HFFc6 (cell line): ENCODE measurements around the gene H6PD. TPM values are rescaled to one million over a fixed set of nuclear protein-coding genes. Genes with fewer than 3 reads are reported as not detected.

Experiments
- DNase-seq: peaks from one replicate; pipeline ENCODE4 v3.0.0-alpha.2; 2018
- H3K27ac Mint-ChIP-seq: 2 replicates; pipeline ENCODE4 v1.8.0; 2020; ENCODE audit warnings: mild to moderate bottlenecking, mixed read lengths
- H3K27me3 Mint-ChIP-seq: 2 replicates; pipeline ENCODE4 v1.8.0; 2021; ENCODE audit warnings: mild to moderate bottlenecking, moderate library complexity, mixed read lengths; ENCODE audit not compliant: insufficient read depth
- H3K36me3 Mint-ChIP-seq: 2 replicates; pipeline ENCODE4 v1.8.0; 2021; ENCODE audit warnings: low read depth, mixed read lengths
- H3K4me1 Mint-ChIP-seq: 2 replicates; pipeline ENCODE4 v1.8.0; 2020; ENCODE audit warnings: low read depth, mixed read lengths
- H3K4me3 Mint-ChIP-seq: 2 replicates; pipeline ENCODE4 v1.8.0; 2020; ENCODE audit warnings: mild to moderate bottlenecking, moderate library complexity, mixed read lengths
- H3K9me3 Mint-ChIP-seq: 2 replicates; pipeline ENCODE4 v1.8.0; 2020; ENCODE audit warnings: mild to moderate bottlenecking, mixed read lengths
- CTCF ChIP-seq: fragments of 200-600 bp; sonication (generic); IDR thresholded peaks from 2 replicates; pipeline ENCODE4 v1.5.0; 2021; ENCODE audit warnings: antibody characterized with exemption, mild to moderate bottlenecking
- total RNA-seq, 6 experiments: library from RNA; stranded (reverse); fragmentation: NEBNext Ultra II Directional; extraction: Animal tissue kit (Norgen Biotek cat#: 25700); gene quantifications; 2 replicates in 1 of 6; 3 replicates in 5 of 6; pipeline ENCODE4 v1.2.3, GENCODE V29; 2021

Gene H6PD
- total RNA-seq, 6 experiments from 2014 or later, result 14.6 to 19.6 (median 16.1) TPM

DNA sequence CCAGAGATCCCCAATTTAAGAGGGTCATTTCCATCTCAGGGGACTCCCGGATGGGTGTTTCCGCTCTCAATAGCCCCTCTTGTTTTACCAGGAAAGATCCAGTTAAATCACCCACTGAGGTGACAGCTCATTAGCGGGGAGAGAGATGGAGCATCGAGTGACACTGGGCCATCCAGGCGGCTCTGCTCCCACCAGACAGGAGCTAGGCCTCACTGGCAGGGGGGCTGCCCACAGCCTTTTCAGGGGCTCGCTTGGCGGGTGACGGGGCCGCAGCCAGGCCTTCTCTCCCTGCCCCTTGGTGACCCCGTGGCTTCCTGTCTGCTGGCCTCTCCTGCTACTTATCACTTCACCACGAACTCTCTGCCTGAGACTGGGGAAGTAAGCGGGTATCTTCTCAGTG lies 31.4 kb downstream of the H6PD start:
- peaks cover 9% of the 10 kb centered on the region for H3K36me3 Mint-ChIP-seq
- no peak overlapping the region for H3K27ac Mint-ChIP-seq
- no peaks in the 10 kb centered on the region; the same call in 1 of the 2 replicates for H3K27me3 Mint-ChIP-seq
- no peak for DNase-seq
- peaks cover 19% of the 10 kb centered on the region for H3K4me1 Mint-ChIP-seq
- no peak overlapping the region for H3K4me3 Mint-ChIP-seq
- H3K9me3 Mint-ChIP-seq, result peaks cover 3% of the 10 kb centered on the region; the same call in 1 of the 2 replicates
- TF ChIP-seq CTCF, result no peak

DNA sequence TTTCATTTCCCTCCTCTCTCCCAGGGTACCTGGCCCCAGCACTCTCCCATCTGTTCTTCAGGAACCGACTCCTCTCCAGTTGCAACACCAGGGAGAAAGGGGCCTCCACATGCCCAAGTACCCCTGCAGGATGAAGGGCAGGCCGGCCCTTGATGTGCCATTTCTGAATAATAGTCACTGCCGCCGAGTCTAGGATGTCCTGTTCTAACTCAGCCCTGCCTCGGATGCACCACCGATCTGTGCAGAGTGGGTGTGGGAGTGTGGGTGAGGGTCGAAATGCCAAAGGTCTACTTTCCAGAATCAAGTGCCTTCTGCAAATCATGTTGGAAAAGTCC lies 32.7 kb downstream of the H6PD start:
- Mint-ChIP-seq H3K36me3 (peaks cover 7% of the 10 kb centered on the region; the same call in 1 of the 2 replicates), H3K4me1 (peaks cover 19% of the 10 kb centered on the region), H3K4me3 (no peak overlapping the region), H3K9me3 (no peaks in the 10 kb centered on the region), H3K27me3 (no peaks in the 10 kb centered on the region; the same call in 1 of the 2 replicates), H3K27ac (no peak overlapping the region)
- TF ChIP-seq CTCF, result no peak; the same call in none of the 2 replicates
- no peak for DNase-seq

DNA sequence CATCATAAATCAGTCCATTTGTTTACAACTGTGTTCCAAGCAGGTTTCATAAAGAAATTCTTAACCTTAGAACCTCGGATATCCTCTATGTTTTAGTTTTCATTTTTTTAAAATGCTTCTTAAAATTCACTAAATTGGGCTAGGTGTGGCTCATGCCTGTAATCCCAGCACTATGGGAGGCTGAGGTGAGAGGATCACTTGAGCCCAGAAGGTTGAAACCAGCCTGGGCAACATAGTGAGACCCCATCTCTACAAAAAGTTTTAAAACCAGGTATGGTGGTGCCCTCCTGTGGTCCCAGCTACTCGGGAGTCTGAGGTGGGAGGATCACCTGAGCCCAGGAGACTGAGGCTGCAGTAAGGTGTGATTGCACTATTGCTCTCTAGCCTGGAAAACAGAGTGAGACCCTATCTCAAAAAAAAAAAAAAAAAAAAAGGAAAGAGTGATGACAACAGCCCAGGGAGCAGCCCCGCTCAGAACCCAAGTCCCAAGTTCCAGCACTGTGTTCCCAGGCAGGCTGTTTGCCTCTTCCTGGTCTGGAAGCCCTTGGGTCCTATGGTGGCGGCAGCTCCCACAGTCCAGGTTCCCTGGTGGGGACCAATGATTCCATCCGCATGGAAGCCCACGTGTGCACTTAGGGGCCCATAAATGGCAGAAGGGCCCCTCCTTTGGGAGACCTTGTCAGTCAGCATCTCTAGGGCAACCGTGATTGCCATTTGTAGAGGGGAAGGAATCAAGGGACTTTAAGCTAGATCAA lies 33.4 kb downstream of the H6PD start:
- DNase-seq, result no peak
- Mint-ChIP-seq H3K36me3 (peaks cover 7% of the 10 kb centered on the region; the same call in 1 of the 2 replicates), H3K9me3 (no peaks in the 10 kb centered on the region), H3K4me1 (peaks cover 19% of the 10 kb centered on the region), H3K27me3 (no peaks in the 10 kb centered on the region; the same call in 1 of the 2 replicates), H3K27ac (no peak overlapping the region), H3K4me3 (no peak overlapping the region)
- TF ChIP-seq CTCF, result no peak

GRCh38 chr1:9269078-9269501 lies 34.5 kb downstream of the H6PD start:
- DNase-seq, result no peak
- no peaks in the 10 kb centered on the region; the same call in 1 of the 2 replicates for H3K27me3 Mint-ChIP-seq
- TF ChIP-seq CTCF, result no peak
- no peak overlapping the region for H3K27ac Mint-ChIP-seq
- peaks cover 19% of the 10 kb centered on the region for H3K4me1 Mint-ChIP-seq
- H3K9me3 Mint-ChIP-seq, result no peaks in the 10 kb centered on the region
- no peak overlapping the region for H3K4me3 Mint-ChIP-seq
- peaks cover 7% of the 10 kb centered on the region; the same call in 1 of the 2 replicates for H3K36me3 Mint-ChIP-seq

DNA sequence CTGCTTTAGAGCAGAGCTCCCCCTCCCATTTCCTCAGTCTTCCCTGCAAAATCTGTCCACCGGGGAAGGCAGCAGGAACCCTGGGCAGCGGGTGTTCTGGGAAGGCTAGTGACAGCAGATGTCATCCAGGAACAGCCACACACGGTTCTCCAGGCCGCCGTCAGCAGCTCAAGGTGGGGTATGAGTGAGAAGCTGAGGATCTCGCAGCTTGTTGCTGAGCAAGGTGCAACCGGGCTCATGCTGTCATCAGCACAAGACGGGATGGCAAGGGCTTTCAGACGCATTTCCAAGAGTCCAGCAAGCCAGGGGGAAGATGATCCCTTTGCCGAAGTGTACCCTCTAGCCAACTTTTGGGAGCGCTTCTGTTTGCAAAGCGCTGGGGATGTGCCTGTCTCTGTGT lies 35.1 kb downstream of the H6PD start:
- Mint-ChIP-seq H3K4me3 (no peak overlapping the region), H3K36me3 (peaks cover 6% of the 10 kb centered on the region; the same call in 1 of the 2 replicates), H3K4me1 (peaks cover 20% of the 10 kb centered on the region), H3K9me3 (no peaks in the 10 kb centered on the region), H3K27me3 (no peaks in the 10 kb centered on the region; the same call in 1 of the 2 replicates), H3K27ac (no peak overlapping the region)
- no peak for DNase-seq
- TF ChIP-seq CTCF, result no peak
